Thyroid gland (tissue), 4 donors: Measurements from ENCODE around the gene B4GALNT3.

Experiments
- CTCF ChIP-seq, 6 experiments: fragments of 200-600 bp in 3 of 6; fragments of 450-650 bp in 3 of 6; sonication (generic) in 3 of 6; IDR thresholded peaks; one replicate each; pipeline ENCODE4 v1.5.1; 2016 to 2019; ENCODE audit warnings: antibody characterized with exemption in 6 of 6, mild to moderate bottlenecking in 2 of 6, inconsistent platforms in 1 of 6, moderate library complexity in 1 of 6
- POLR2A ChIP-seq, 2 donors: fragments of 450-650 bp; IDR thresholded peaks; one replicate each; pipeline ENCODE4 v1.6.1; 2017; ENCODE audit warnings: antibody characterized with exemption in 2 of 2, mild to moderate bottlenecking in 2 of 2, moderate library complexity in 1 of 2

GRCh38 chr12:550473-551260 is 90.9 kb downstream of the B4GALNT3 start:
- TF ChIP-seq CTCF (IDR thresholded peaks at IDR 0.05) (no peak), POLR2A (IDR thresholded peaks at IDR 0.05) (no peak)
